ENCODE data around the gene DERA. TPM values are rescaled to one million over a fixed set of nuclear protein-coding genes. Genes with fewer than 3 reads are reported as not detected.
"Not testable (repeated sequence)": the region's sequence is repeated elsewhere in the genome, so short reads cannot be mapped to it uniquely, and the experiment has no call there.

DERA gene
- total RNA-seq, 1 experiment from 2014 or later, result 46.1 TPM

GRCh38 chr12:15995801-15996200 is 84.7 kb downstream of the DERA start:
- no peak overlapping the region for H3K27ac ChIP-seq
- H3K27me3 ChIP-seq, result no peaks in the 10 kb centered on the region
- no peak for DNase-seq
- no peak overlapping the region for H3K4me3 ChIP-seq
- no peaks in the 10 kb centered on the region for H3K9me3 ChIP-seq (replicated peaks)
- no peaks in the 10 kb centered on the region for H3K4me1 ChIP-seq
- no peaks in the 10 kb centered on the region; the same call in 1 of the 2 replicates for H3K36me3 ChIP-seq

DNA sequence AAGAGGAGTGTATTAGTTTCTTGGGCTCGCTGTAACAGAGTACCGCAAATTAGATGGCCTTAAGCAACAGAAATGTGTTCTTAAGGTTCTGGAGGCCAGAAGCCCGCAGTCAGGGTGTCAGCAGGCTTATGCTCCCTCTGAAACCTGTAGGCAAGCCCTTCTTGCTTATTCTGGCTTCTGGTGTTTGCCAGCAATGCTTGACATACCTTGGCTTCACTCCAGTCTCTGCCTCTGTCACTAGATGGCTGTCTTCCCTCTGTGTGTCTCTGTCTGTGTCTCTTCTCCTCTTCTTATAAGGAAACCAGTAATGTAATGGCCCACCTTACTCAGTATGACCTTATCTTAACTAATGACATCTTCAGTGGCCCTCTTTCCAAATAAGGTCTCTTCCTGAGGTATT is 85.1 kb downstream of the DERA start:
- peak in 1 of 2 experiments; percentile 6 for DNase-seq
- H3K4me1 ChIP-seq, result no peaks in the 10 kb centered on the region
- H3K9me3 ChIP-seq (replicated peaks), result no peaks in the 10 kb centered on the region
- no peaks in the 10 kb centered on the region; the same call in 1 of the 2 replicates for H3K36me3 ChIP-seq
- H3K27me3 ChIP-seq, result no peaks in the 10 kb centered on the region
- H3K27ac ChIP-seq, result no peak overlapping the region
- no peak overlapping the region for H3K4me3 ChIP-seq

- H3K27me3 ChIP-seq, result no peaks in the 10 kb centered on the region
- H3K4me1 ChIP-seq, result no peaks in the 10 kb centered on the region
- H3K36me3 ChIP-seq, result no peaks in the 10 kb centered on the region; the same call in 1 of the 2 replicates
- H3K9me3 ChIP-seq (replicated peaks), result no peaks in the 10 kb centered on the region
- H3K27ac ChIP-seq, result no peak overlapping the region
- no peak overlapping the region for H3K4me3 ChIP-seq
- no peak for DNase-seq
Observed at GRCh38 chr12:15996948-15997347, 85.8 kb downstream of the DERA start.

- no peaks in the 10 kb centered on the region; the same call in 1 of the 2 replicates for H3K36me3 ChIP-seq
- H3K27ac ChIP-seq, result no peak overlapping the region
- no peaks in the 10 kb centered on the region for H3K27me3 ChIP-seq
- H3K4me1 ChIP-seq, result no peaks in the 10 kb centered on the region
- no peaks in the 10 kb centered on the region for H3K9me3 ChIP-seq (replicated peaks)
- H3K4me3 ChIP-seq, result no peak overlapping the region
- no peak for DNase-seq
Observed at GRCh38 chr12:15997910-15998309, 86.8 kb downstream of the DERA start.

- no peaks in the 10 kb centered on the region for H3K27me3 ChIP-seq
- H3K36me3 ChIP-seq, result no peaks in the 10 kb centered on the region
- H3K4me3 ChIP-seq, result no peak overlapping the region
- DNase-seq, result no peak
- H3K4me1 ChIP-seq, result no peaks in the 10 kb centered on the region
- no peak overlapping the region for H3K27ac ChIP-seq
- no peaks in the 10 kb centered on the region for H3K9me3 ChIP-seq (replicated peaks)
Observed at GRCh38 chr12:16002880-16003279, 91.7 kb downstream of the DERA start.

GRCh38 chr12:16003460-16003859 is 92.3 kb downstream of the DERA start:
- Histone ChIP-seq H3K4me1 (no peaks in the 10 kb centered on the region), H3K4me3 (no peak overlapping the region), H3K27me3 (no peaks in the 10 kb centered on the region), H3K36me3 (no peaks in the 10 kb centered on the region; the same call in 1 of the 2 replicates), H3K27ac (no peak overlapping the region), H3K9me3 (replicated peaks) (no peaks in the 10 kb centered on the region)
- peak in 1 of 2 experiments; percentile 31 for DNase-seq

GRCh38 chr12:16006752-16007151 is 95.6 kb downstream of the DERA start:
- Histone ChIP-seq H3K27me3 (no peaks in the 10 kb centered on the region), H3K9me3 (replicated peaks) (no peaks in the 10 kb centered on the region)
- DNase-seq, result no peak

GRCh38 chr12:16008421-16008824 is 97.3 kb downstream of the DERA start:
- Histone ChIP-seq H3K4me3 (no peak overlapping the region), H3K27me3 (no peaks in the 10 kb centered on the region)
- no peak for DNase-seq

More at GRCh38 chr12:16006752-16007151, 95.6 kb downstream of the DERA start:
- no peaks in the 10 kb centered on the region for H3K4me1 ChIP-seq
- no peak overlapping the region for H3K27ac ChIP-seq
- H3K4me3 ChIP-seq, result no peak overlapping the region
- no peaks in the 10 kb centered on the region; the same call in 1 of the 2 replicates for H3K36me3 ChIP-seq

GRCh38 chr12:16012117-16012516 is 101.0 kb downstream of the DERA start:
- H3K27ac ChIP-seq, result no peak overlapping the region
- peak; percentile 28 to 60 for DNase-seq
- H3K27me3 ChIP-seq, result no peaks in the 10 kb centered on the region
- no peak overlapping the region for H3K4me3 ChIP-seq
- no peaks in the 10 kb centered on the region; the same call in 1 of the 2 replicates for H3K9me3 ChIP-seq (replicated peaks)
- no peaks in the 10 kb centered on the region for H3K4me1 ChIP-seq
- H3K36me3 ChIP-seq, result no peaks in the 10 kb centered on the region; the same call in 1 of the 2 replicates

More at GRCh38 chr12:16008421-16008824, 97.3 kb downstream of the DERA start:
- no peak overlapping the region for H3K27ac ChIP-seq
- no peaks in the 10 kb centered on the region for H3K4me1 ChIP-seq
- H3K36me3 ChIP-seq, result no peaks in the 10 kb centered on the region; the same call in 1 of the 2 replicates
- H3K9me3 ChIP-seq (replicated peaks), result no peaks in the 10 kb centered on the region

DNA sequence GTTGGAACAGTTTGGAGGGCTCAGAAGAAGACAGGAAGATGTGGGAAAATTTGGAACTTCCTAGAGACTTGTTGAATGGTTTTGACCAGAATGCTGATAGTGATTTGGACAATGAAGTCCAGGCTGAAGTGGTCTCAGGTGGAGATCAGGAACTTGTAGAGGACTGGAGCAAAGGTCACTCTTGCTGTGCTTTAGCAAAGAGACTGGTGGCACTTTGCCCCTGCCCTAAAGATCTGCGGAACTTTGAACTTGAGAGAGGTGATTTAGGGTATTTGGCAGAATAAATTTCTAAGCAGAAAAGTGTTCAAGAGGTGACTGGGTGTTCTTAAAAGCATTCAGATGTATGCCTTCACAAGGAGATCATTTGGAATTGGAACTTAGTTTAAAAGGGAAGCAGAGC is 102.6 kb downstream of the DERA start:
- H3K27me3 ChIP-seq; DNase-seq; H3K9me3 ChIP-seq (replicated peaks); H3K4me1 ChIP-seq; H3K4me3 ChIP-seq; H3K36me3 ChIP-seq; H3K27ac ChIP-seq: not testable (repeated sequence)

GRCh38 chr12:16014394-16014793 is 103.3 kb downstream of the DERA start:
- H3K9me3 ChIP-seq (replicated peaks); H3K36me3 ChIP-seq; H3K27me3 ChIP-seq; DNase-seq; H3K4me3 ChIP-seq; H3K4me1 ChIP-seq; H3K27ac ChIP-seq: not testable (repeated sequence)

- no peaks in the 10 kb centered on the region for H3K36me3 ChIP-seq
- no peaks in the 10 kb centered on the region for H3K27me3 ChIP-seq
- no peak overlapping the region for H3K27ac ChIP-seq
- H3K9me3 ChIP-seq (replicated peaks), result no peaks in the 10 kb centered on the region; the same call in 1 of the 2 replicates
- DNase-seq, result no peak
- H3K4me1 ChIP-seq, result no peaks in the 10 kb centered on the region
- H3K4me3 ChIP-seq, result no peak overlapping the region
Observed at GRCh38 chr12:16016748-16017147, 105.6 kb downstream of the DERA start.

DNA sequence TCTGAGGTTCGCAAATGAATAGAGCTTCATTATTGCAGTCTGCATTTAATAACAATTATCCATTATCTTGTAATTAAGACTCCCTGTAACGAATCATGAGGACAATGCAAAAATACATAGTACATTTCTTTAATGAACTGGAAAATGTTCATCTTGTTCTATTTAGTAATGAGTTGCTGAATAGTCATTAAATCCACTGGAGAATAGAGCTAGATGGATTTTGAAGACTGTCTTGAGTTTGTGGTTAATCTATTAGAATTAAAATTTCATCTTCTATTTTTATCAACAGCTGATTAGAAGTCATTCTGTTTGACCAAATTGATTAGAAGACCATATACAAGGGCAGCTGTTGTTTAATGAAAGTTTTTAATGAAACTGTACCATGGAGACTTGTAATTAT is 107.2 kb downstream of the DERA start:
- no peak overlapping the region for H3K27ac ChIP-seq
- H3K9me3 ChIP-seq (replicated peaks), result no peaks in the 10 kb centered on the region; the same call in 1 of the 2 replicates
- H3K4me3 ChIP-seq, result no peak overlapping the region
- H3K4me1 ChIP-seq, result no peaks in the 10 kb centered on the region
- H3K27me3 ChIP-seq, result no peaks in the 10 kb centered on the region
- DNase-seq, result no peak
- no peaks in the 10 kb centered on the region for H3K36me3 ChIP-seq

DNA sequence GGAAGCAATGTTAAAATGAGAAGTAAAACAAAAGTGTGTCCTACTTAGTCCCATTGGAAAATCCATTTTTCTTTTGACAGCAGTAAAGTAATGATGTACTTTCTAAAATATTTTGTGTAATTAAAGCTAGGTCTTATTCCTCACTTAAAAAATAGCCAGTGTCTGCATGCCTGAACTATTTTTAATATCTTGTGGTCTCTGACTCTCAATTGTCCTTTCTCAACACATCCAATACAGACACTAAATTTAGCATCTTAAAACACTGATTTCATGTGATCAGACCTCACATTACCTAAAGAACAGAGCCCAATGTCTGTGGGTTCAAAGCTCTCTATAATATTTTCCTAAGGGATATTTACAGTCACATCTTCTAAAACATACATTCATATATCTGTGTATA is 108.0 kb downstream of the DERA start:
- Histone ChIP-seq H3K27me3 (no peaks in the 10 kb centered on the region), H3K4me3 (no peak overlapping the region), H3K9me3 (replicated peaks) (peaks cover 3% of the 10 kb centered on the region), H3K36me3 (0 out of 2 replicates have a peak, but pooled peaks cover 1% of the 10 kb centered on the region), H3K27ac (no peak overlapping the region), H3K4me1 (no peaks in the 10 kb centered on the region)
- no peak for DNase-seq

DNA sequence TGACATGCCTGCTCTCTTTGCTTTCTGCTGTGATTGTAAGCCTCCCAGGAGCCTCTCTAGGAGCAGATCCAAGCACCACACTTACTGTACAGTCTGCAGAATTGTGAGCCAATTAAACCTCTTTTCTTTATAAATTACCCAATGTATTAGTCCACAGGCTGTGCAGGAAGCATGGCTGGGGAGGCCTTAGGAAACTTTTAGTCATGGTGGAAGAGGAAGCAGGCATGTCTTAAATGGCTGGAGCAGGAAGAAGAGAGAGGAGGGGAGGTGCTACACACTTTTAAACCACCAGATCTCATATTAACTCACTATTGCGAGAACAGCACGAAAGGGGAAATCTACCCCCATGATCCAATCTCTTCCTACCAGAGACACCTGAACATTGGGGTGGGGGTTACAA is 108.9 kb downstream of the DERA start:
- Histone ChIP-seq H3K27me3 (no peaks in the 10 kb centered on the region), H3K4me3 (no peak overlapping the region), H3K4me1 (no peaks in the 10 kb centered on the region), H3K36me3 (0 out of 2 replicates have a peak, but pooled peaks cover 3% of the 10 kb centered on the region), H3K27ac (no peak overlapping the region), H3K9me3 (replicated peaks) (peaks cover 7% of the 10 kb centered on the region)
- no peak for DNase-seq

DNA sequence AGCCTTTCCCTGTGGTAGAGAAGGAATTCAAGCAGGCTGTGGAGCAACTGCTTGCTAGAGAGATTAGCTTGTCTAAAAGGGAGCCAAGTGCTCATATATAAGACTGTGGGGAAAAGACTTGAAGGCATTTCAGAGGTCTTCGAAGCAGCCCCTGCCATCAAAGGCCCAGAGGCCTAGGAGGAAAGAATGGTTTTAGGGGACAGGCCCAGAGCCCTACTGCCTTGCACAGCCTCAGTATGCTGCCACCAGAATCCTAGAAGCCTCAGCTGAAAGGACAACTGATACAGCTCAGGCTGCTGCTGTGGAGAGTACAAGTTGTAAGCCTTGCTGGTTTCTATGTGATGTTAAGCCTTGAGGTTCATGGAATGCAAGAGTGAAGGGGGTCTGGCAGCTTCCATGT is 109.9 kb downstream of the DERA start:
- Histone ChIP-seq H3K4me3 (no peak overlapping the region), H3K36me3 (0 out of 2 replicates have a peak, but pooled peaks cover 3% of the 10 kb centered on the region), H3K27ac (no peak overlapping the region), H3K9me3 (replicated peaks) (peaks cover 7% of the 10 kb centered on the region), H3K27me3 (no peaks in the 10 kb centered on the region), H3K4me1 (no peaks in the 10 kb centered on the region)
- no peak for DNase-seq

Measured in SJCRH30 (cell line).